ENCODE measurements around the gene ARVCF. TPM values are rescaled to one million over a fixed set of nuclear protein-coding genes. Genes with fewer than 3 reads are reported as not detected.

ARVCF gene
- total RNA-seq, 1 donor from 2014 or later, result 52.6 TPM

GRCh38 chr22:19977296-19978243 lies 39.1 kb downstream of the ARVCF start:
- no peak for DNase-seq (ENCODE audit: low spot score in 2 of 2)

GRCh38 chr22:19976671-19977070 lies 40.0 kb downstream of the ARVCF start:
- no peak for FAIRE-seq

More at GRCh38 chr22:19977296-19978243, 39.1 kb downstream of the ARVCF start:
- no peak for FAIRE-seq

GRCh38 chr22:19975707-19976035 lies 41.0 kb downstream of the ARVCF start:
- DNase-seq (ENCODE audit: low spot score in 2 of 2) (no peak), FAIRE-seq (no peak)

More at GRCh38 chr22:19976671-19977070, 40.0 kb downstream of the ARVCF start:
- no peak for DNase-seq (ENCODE audit: low spot score in 2 of 2)

DNA sequence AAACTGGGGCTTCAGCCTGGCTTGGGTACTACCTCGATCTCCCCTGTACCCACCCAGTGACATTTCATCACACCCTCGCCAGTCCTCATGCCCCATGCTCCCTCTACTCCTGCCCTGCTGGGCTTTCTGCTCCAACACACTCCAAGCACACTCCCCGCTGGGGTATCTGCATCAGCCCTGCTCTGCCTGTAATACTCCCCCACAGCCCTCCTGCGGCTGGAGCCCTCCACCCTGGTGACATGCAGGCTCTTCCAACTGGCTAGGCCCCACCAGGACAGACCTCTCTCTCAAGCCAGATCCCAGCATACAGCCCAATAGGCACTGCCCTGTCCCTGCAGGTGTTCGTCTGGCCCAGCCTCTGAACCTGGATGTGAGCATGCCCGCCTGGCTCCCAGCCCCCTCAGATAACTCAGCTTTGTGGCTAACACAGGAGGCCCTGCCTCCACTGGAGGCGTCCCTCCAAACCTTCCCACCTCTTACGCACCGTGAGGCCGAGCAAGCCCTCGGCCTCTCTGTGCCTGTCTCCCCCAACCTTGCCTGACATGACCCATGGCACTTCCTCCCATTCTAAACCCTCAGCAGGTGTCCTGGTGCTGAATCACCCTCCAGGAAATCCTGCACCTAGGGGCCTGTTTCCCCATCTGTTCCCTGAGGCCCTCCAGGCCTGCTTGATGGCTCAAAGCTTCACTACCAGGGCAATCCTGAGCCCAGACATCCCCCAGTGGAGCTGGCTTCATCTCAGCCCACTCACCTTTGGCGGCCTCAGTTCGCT lies 41.5 kb downstream of the ARVCF start:
- FAIRE-seq, result no peak
- no peak for DNase-seq (ENCODE audit: low spot score in 2 of 2)

DNA sequence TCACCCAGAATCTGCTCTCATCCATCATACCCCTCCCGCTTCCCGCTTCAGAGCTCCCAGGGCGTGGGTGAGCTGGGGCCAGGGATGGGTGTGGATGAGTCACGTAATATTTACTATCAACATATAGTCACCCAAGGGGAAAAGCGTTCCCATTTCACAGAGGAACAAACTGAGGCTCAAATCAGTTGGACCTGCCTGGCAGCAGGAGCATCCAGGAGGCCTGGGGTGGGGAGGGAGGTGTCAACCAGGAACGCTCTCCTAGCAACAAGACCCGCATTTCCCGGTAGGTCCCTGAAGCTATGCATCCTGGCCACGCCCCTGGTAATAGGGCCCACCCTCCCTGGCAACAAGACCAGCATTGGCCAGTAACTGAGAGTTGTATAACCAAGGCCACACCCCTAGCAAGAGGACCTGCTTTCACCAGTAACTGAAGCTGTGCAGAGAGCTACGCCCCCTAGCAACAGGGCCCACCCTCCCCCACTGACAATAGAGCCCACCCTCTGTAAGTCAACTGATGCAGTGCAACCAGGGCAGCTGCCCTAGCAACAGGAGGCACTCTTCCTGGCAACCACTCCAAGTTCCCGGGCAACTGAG lies 42.3 kb downstream of the ARVCF start:
- peak; percentile 72 to 79 for DNase-seq (ENCODE audit: low spot score in 2 of 2)
- FAIRE-seq, result no peak

DNA sequence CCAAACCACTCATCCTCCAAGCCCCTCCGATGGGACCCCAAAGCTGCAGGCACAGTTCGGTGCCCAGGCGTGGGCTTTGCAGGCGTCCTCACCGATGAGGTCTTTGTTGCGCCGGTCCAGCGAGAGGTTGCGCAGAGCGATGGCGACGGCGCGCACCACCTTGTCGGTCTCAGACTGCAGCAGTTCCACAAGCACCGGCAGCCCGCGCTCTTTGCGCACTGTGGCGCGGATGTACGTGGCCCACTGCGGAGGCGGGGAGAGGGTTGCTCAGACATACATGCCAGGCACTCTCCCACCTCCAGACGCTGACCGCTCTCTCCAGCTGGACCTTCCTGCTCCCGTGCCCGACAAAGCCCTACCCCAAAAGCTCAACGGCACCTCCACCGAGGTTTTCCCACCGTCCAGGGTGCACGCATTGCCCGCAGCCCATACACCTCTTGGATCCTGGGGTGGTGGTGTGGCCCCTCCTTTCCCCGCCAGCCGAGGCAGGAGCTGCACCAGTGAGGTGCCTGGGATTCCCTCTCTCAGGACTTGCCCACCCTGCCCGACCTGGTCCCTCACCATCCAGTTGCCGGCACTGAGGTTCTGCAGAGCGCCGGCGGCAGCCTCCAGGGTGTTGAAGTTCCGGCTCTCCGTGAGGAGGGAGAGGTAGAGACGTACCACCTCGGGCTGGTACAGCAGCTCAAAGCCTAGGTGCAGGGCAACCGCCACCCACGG lies 42.9 kb downstream of the ARVCF start:
- DNase-seq (ENCODE audit: low spot score in 2 of 2), result no peak
- FAIRE-seq, result no peak

DNA sequence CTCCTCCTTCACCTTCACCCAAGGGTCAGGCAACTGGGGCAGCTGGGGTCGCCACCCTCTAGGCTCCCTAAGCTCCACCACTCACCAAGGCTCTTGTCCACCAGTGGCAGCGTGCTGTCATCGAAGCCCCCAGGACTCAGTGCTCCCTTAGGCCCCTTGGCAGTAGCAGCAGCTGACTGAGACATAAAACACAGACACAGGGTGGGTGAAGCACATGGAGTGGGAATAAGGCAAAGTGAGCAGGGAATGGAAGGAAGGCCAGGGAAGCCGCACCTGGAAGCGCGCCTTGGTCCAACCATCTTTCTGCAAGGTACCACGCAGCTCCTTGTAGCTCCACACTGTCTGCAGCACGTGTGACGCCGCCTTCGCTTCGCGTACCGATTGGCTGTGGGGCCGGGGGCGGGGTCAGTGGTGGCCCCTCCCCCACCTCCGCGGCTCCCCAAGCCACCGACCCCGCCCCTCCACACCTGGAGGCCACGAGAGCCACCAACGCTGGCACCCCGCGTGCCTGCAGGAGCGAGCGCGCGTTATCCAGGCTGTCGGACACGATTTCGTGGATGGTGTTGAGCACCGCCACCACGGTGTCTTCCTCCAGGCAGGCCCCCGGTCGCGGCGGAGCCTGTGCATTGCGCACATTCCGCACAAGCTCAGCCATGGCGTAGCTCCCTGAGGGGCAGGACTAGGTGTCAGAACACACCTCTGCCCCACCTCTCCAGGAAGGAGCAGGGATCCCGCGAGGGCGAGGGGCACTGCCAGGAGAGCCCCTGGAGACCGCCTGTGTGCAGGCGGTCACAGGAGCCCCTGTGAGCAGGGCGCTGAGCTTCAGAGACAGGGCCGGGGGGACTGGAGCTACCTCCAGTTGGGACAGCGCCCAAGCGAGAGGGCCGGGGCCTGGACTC lies 43.7 kb downstream of the ARVCF start:
- DNase-seq (ENCODE audit: low spot score in 2 of 2) (no peak), FAIRE-seq (no peak)

GRCh38 chr22:19972251-19972650 lies 44.4 kb downstream of the ARVCF start:
- DNase-seq (ENCODE audit: low spot score in 2 of 2), result no peak
- FAIRE-seq, result no peak

DNA sequence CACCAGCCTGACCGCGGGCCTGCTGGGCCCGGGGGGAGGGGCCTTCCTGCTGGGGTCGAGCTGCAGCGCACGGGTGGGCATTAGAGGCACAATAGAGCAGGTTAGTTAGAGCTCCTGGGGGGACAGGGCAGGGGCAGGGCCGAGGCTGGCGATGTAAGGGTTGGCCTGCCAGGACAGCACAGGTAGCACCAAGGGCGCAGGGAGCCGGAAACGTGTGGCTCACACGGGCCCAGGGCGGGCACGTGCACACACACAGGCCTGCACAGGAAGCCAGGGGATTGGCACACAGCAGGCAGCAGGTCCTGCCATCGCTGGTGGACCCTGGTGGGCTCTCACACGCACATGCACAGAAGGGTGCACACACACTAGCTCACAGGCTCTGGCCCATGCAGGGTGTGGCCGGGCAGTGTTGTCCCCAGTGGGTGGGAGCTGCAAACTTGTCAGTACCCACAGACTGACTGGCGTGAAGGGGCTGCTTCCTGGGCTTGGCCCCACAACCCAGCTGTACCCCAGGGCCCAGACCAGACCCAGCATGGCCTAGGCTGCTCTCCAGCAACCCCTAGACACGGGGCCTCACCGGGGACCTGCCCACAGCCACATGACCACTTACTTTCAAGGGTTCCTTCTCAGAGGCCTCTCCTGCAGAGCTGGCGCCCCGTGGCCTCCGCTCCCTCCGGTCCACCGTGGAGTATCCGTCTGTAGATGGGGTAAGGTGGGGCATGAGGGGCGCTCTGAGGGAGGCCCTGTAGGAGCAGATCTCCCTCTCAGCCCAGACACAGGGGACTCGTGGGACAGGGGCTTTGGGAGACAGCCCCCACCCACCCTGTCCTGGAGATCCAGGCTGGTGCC lies 45.1 kb downstream of the ARVCF start:
- DNase-seq (ENCODE audit: low spot score in 2 of 2) (no peak), FAIRE-seq (no peak)

DNA sequence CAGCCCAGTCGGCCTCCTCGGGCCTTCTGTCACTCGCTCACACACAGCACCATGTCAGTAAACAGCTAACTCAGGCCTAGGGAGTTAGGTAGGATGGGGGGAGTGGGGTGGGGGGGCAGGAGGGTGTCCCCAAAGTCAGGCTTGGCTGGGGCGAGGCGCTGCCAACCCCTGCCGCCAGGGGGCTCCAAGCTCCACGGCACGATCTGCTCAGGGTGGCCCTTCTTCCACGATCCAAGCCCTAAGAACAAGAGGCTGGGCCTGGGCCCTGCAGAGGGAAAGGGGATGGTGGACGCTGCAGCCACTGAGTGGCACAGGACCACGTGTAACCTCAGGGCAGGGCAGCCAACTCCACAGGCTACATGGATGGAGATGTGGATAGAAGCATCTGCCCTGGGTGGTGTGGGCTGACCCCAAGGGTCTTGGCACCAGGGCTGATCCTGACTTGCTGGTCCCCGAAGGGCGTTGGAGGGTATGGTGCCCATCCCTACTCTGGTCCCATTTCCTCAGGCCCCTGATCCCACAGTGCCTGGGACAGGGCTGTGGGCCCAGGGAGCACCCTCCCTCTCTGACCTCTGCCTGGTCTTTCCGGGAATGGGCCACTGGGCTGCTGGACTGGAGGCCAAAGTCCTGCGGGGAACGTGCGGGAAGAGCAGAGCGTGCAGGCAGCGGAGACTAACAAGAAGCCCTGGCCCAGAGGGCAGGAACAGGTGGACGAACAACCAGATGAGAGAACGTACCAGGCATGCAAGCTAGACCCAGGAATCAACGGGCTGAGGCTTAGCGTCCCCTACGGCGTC lies 45.9 kb downstream of the ARVCF start:
- DNase-seq (ENCODE audit: low spot score in 2 of 2) (peak; percentile 84 to 90), FAIRE-seq (no peak)

DNA sequence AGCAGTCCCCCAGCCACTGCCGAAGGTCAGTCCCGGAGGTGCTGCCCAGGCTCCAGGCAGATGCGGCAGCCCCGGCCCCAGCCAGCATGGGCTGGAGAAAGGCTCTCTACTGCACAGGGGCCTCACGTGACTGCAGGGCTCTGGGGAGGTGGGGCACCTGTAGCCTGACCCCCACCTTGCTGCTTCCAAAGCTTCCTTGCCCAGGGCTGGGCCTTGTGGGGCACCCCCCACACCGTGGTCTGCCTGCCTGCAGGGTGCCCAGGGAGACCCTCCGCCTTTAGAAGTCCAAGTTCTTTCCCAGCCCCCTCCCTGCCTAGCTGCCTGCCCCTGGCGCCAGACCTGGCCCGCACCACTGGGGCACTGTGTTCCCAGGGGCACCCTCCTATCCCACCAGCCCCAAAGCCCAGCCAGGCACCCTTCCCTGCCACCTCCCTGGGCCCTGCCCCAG lies 46.6 kb downstream of the ARVCF start:
- FAIRE-seq (no peak), DNase-seq (ENCODE audit: low spot score in 2 of 2) (no peak)

GRCh38 chr22:19969141-19969928 lies 47.3 kb downstream of the ARVCF start:
- no peak for DNase-seq (ENCODE audit: low spot score in 2 of 2)
- no peak for FAIRE-seq

GRCh38 chr22:19968450-19968891 lies 48.2 kb downstream of the ARVCF start:
- FAIRE-seq (no peak), DNase-seq (ENCODE audit: low spot score in 2 of 2) (no peak)

DNA sequence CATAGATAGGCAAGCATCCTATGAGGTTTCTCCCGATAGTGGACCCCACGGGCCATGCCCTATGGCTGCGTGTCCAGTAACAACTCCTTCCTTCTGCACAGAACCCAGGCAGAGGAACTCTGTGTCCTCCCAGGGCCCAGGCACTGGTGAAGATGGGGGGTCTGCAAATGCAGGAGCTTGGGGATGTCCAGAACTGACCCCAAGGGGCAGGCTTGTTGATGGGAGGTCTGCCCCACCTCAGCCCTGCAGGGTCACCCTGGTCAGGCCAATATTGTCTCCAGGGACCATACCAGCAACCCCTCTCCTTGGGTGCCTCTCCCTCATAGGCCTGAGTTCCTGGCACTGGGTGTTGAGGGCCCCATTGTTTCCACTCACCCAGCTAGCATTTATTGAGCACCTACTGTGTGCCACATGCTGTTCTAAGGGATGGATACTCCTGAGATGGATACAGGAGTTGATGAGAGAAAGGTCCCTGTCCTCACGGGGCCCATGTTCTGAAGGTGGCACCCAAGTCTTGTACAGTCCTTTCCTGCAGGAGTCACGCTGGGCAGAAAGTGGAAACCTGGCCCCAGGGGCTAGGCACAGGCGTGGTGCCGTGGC lies 48.7 kb downstream of the ARVCF start:
- FAIRE-seq (no peak), DNase-seq (ENCODE audit: low spot score in 2 of 2) (no peak)

DNA sequence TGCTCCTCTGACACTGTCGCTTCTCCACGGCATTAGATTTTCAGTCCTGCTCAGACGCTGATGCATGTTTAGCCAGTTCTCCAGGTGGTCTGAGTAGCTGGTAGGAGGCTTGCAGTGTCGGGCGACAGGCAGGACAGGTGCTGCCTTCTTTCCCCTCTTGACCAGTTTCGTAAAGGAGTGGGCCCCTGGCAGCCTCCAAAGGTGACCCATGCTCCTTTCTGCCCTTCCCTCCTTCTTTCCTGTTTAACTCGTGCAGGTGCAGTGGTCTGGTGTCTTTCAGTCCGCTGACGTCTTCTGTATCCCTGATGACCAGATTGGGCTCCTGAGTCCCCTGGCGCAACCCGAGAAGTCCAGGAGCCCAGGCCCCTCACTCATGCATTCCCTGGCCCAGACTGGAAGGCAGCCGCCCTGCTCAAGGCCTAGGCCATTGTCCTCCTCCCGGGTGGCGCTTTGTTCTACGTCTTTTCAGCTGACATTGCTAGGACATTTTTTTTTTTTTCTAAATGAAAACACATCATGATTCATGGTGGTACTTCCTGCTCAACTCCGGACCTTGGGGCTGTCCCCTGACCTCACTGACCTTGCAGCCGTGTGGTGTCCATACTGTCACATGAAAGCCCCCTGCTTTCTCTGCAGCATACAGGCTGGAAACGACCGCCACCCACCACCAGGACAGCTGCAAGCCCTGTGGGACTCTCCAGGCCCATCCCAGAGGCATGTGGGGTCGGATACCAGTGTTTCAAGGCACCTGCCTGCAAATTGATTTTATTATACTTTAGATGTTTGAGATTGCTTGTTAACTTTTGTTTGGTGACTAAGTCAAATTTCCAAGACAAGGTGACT lies 49.5 kb downstream of the ARVCF start:
- DNase-seq (ENCODE audit: low spot score in 2 of 2), result no peak
- FAIRE-seq, result no peak
